Fibroblast of skin of right biceps (primary cell): ENCODE data around the gene CFAP126.
A peak's percentile ranks its signal among the peaks of the same experiment; 100 is the strongest.
"Not testable (repeated sequence)": the region's sequence is repeated elsewhere in the genome, so short reads cannot be mapped to it uniquely, and the experiment has no call there.

Experiments used
- DNase-seq: peaks from one replicate; pipeline ENCODE4 v3.0.0-alpha.2; 2013

Gene CFAP126, protein sequence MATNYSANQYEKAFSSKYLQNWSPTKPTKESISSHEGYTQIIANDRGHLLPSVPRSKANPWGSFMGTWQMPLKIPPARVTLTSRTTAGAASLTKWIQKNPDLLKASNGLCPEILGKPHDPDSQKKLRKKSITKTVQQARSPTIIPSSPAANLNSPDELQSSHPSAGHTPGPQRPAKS

DNA sequence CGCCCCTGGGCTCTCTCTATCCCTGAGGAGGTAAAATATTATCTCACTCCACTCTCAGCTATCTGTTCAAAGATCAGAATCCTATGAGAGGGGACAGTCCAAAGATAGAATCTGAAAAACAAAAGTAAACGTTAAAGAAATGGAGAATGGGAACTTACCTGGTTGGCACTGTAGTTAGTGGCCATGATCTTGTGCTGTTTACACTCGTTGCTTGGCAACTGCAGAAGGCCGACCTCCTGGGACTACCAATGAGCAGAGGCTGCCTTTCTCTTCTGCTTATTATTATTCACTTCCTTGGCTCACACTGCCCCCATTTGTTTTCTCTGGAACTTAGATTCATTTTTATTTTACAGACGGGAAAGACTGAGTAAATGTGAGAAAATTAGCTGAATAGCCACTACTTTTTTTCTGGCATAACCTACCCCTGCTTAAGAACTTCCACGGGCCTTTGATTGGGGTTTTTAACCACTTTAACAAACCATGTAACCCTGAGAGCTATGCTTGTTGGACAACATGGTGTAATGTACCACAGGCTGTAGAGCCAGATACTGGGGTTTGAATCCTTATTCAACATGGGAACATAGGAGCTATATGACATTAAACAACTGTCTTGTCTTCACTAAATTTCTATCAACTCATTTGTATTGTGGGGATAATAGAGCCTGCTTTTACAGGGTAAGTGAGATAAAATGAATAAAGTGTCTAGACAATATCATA, at the start of gene CFAP126:
Gene CFAP126 (minus strand): TSS at position 193 of the 717 bp plus-strand sequence. CDS start 8 bp downstream, at position 185.
- peak; percentile 60 for DNase-seq

- not testable (repeated sequence) for DNase-seq
Observed at GRCh38 chr1:161413050-161413449, 45.4 kb upstream of the CFAP126 start.

DNA sequence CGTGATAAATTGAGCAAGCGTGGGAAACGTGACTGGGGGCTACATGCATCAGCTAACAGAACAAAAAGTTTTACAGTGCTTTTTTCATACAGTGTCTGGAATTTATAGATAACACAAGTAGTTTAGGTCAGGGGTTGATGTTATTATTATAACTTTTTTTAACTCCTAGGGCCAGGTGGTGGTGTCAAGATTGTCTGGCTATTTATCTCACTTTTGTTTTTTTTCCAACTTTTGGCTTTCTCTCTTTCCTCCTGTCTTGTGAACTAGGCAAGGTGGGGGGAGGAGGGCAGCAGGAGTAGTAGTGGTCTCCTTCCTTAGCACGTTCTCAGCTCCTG, 42.9 kb upstream of the CFAP126 start:
- DNase-seq, result not testable (repeated sequence)

DNA sequence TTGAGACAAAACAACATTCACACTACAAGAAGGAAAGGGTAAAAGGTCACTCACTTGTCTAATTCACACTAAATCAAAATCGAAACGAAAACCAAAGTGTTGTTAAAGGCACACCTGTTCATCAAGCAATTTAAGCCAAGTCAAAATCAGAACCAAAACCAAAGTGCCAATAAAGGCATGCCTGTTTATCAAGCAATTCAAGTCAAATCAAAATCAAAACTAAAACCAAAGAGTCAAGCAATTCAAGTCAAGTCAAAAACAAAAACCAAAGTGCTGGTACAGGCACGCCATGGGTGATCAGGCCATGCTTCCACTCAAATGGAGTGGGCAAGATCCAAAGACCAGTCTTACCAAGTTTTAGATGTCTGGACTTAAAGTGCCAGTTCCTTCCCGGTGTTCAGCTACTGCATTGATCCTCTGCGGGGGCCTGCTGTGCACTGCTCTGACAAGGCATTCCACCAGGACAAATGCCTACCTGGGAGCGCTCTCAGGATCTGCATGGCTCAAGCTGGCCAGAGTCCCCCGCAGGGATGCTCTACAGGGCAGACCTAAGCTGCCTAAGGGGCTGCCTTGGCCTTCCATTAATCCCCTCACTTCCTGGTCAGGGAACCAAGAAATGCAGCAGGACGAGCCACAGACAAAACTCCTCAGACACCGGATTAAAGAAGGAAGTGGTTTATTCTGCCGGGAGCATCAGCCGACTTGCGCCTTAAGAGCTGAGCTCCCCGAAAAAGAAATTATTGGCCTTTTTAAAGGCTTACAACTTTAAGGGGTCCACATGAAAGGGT, 42.4 kb upstream of the CFAP126 start:
- not testable (repeated sequence) for DNase-seq

GRCh38 chr1:161408429-161409052, 40.9 kb upstream of the CFAP126 start:
- no peak for DNase-seq

- no peak for DNase-seq
Observed at GRCh38 chr1:161407451-161407985, 39.8 kb upstream of the CFAP126 start.

GRCh38 chr1:161406551-161406950, 38.9 kb upstream of the CFAP126 start:
- DNase-seq, result not testable (repeated sequence)

DNA sequence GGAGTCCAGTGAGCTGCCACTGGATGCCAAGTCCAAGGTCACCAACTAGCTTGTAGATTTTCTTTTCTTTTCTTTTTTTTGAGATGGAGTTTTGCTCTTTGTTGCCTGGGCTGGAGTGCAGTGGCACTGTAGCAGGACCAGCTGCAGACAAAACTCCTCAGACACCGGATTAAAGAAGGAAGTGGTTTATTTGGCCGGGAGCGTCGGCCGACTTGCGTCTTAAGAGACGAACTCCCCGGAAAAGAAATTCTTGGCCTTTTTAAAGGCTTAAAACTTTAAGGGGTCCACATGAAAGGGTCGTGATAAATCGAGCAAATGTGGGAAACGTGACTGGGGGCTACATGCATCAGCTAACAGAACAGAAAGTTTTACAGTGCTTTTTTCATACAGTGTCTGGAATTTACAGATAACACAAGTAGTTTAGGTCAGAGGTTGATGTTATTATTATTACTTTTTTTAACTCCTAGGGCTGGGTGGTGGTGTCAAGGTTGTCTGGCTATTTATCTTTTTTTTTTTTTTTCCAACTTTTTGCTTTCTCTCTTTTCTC, 36.4 kb upstream of the CFAP126 start:
- no peak for DNase-seq

DNA sequence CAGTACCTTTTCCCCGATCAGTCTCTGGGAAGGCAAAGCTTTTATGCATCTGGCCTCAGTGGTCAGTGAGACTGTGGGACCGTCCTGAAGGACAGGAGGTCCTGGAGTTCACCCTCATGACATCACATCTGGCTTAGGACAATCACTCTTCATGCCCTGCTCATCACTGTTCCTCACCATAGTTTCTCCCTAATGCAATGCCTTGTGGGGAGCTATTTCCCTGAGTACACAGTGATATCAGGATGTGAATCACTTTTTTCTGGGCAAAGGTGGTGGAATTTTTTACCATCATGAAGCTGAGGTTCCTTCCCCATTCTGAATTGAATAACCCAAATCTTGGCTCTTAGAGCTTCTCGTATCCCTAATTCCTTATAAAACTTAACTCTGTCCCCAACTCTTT, 34.8 kb upstream of the CFAP126 start:
- DNase-seq, result no peak

GRCh38 chr1:161399257-161399998, 31.8 kb upstream of the CFAP126 start:
- DNase-seq, result peak; percentile 94

GRCh38 chr1:161398900-161399256, 31.2 kb upstream of the CFAP126 start:
- no peak for DNase-seq

DNA sequence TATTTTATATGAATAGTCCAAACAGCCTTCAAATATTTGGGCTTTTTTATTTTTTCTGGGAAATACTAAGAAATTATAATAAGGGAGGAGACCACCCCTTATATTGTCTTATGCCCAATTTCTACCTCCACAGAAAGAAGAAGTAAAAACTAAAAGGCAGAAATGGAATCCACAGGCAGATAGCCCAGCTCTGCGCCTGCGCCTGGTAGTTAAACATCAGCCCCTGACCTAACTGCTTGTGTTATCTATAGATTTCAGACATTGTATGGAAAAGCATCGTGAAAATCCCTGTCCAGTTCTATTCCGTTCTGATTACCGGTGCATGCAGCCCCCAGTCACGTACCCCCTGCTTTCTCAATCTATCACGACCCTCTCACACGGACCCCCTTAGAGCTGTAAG, 29.4 kb upstream of the CFAP126 start:
- DNase-seq, result not testable (repeated sequence)

DNA sequence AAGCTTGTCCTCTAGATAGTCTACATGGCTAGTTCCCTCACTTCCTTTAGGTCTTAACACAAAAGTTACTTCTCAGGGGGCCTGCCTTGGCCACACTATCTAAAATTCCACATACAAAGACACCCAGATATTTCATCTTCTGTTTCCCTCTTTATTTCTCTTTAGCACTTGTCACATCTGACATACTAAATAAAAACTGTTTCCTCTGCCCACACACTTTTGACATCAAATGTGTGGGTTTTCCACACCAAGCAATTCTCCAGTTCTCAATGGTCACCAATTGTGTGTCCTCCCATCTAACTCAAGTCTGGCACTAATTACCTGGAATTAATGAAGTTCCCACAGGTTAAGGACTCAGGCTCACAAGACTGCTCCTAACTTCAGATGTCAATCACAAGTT, 25.5 kb upstream of the CFAP126 start:
- no peak for DNase-seq

- no peak for DNase-seq
Observed at GRCh38 chr1:161391611-161392010, 23.9 kb upstream of the CFAP126 start.

- DNase-seq, result not testable (repeated sequence)
Observed at GRCh38 chr1:161391136-161391535, 23.5 kb upstream of the CFAP126 start.

- no peak for DNase-seq
Observed at GRCh38 chr1:161390559-161390858, 22.8 kb upstream of the CFAP126 start.

DNA sequence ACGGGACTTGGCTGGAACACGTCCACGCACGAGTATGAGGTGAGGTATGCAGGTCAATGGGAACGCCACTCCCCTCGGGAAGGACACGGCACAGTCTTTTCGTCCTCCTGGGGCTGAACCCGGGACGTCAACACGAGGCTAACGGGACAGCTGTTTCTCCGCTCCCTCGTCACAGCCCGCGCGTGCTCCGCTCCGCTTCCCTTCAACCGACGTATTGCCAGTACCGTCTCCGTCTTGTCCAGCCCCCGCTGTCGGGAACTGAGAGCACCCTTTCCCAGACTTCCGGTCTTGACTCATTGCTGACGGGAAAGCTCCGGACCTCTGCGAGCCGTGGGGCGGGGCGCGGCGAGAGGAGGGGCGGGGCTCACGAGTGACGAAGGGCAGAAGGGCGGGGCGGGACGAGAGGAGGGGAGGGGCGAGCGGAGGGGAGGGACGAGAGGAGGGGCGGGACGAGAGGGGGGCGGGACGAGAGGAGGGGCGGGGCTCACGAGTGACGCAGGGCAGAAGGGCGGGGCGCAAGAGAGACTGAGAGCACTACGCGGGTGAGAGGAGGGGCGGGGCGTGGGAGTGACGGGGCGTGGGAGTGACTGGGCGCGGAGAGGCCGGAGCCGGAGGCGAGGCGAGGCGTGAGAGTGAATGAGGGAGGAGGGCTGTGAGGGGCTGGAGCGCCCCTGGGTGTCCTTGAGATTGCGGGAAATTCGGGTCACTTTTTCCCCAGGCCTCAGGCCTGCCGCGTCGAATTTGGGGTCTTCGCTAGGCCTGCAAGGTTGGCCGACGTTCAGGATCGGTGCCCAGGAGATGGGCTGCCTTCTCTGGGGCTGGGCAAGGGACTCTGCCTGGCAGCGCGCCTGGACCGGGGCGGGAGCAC, 22.2 kb upstream of the CFAP126 start:
- DNase-seq, result peak; percentile 98

- DNase-seq, result not testable (repeated sequence)
Observed at GRCh38 chr1:161389158-161389557, 21.5 kb upstream of the CFAP126 start.

DNA sequence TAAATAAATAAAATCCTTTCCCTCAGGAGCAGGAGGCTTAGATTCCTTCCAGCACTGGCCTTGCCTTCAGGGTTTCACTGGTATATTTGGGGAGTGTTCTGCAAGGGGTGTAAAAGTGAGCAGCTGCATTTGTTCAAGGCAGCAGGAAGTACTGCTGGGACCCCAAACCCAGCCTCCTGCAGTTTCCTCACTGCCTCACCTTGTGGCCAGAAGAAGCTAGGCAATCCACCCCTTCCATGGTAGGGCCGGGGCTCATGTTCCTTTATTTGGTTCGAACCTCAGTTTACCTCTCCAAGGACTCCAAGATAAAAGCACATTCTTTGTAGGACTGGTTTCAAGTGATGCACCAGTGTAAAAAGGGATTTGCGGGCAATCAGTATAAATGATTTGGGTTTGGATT, 21.0 kb upstream of the CFAP126 start:
- DNase-seq, result no peak

DNA sequence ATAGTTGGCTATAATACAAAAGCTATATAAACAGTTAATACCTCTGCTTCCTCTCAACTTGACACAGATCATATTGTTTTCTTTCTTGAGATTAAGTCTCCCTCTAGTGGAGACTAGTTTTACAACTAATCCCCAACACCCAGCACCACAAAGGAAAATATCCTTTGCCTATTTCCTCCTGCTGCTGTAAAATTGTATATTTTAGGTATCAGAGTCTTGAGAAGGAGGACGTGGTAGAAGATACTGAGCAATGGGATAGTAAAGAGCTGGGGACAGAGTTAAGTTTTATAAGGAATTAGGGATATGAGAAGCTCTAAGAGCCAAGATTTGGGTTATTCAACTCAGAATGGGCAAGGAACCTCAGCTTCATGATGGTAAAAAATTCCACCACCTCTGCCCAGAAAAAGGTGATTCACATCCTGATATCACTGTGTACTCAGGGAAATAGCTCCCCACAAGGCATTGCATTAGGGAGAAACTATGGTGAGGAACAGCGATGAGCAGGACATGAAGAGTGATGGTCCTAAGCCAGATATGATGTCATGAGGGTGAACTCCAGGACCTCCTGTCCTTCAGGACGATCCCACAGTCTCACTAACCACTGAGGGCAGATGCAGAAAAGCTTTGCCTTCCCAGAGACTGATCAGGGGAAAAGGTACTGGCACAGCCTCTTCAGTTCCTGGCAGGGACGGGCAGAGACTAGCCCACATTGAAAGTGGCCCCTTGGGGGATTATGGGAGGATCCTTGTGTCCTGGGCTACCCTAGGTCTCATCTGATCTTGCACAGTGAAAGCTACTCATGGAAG, 14.7 kb upstream of the CFAP126 start:
- peak; percentile 69 for DNase-seq

- no peak for DNase-seq
Observed at GRCh38 chr1:161381707-161382106, 14.0 kb upstream of the CFAP126 start.
